Measurements from ENCODE around the gene GLIPR2.
A peak's percentile ranks its signal among the peaks of the same experiment; 100 is the strongest.

The GLIPR2 gene

DNA sequence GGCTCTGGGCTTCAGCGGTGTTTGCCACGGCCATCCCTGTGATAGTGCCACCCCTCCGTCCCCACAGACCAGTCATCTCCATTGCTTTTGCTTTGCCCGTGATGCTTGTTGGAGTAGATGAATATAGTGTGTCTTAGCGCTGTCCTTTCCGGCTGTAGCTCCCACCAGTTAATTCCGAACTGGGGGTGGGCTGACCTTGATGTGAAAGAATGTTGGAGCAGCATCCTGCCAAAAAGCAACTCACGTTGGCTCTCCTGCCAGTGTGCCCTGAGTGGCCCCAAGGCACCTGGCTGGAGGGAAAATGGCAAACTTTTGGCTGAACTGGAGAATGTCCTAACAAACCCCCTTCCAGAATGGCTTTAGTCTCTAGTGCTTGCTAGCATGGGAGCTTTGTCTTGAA is 74.2 kb downstream of the GLIPR2 start:
- Mint-ChIP-seq H3K4me1 (peaks cover 51% of the 10 kb centered on the region), H3K27ac (no peak overlapping the region), H3K9me3 (no peaks in the 10 kb centered on the region), H3K4me3 (no peak overlapping the region), H3K27me3 (no peaks in the 10 kb centered on the region), H3K36me3 (peaks cover 42% of the 10 kb centered on the region)
- ATAC-seq = no peak

DNA sequence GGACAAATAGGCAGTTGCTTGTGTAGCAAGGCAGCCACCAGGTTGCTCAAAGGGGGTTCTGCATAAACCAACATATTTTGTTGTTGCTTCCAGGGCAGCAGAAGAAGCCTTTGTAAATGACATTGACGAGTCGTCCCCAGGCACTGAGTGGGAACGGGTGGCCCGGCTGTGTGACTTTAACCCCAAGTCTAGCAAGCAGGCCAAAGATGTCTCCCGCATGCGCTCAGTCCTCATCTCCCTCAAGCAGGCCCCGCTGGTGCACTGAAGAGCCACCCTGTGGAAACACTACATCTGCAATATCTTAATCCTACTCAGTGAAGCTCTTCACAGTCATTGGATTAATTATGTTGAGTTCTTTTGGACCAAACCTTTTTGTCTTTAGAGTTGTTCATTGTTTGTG is 75.0 kb downstream of the GLIPR2 start:
- Mint-ChIP-seq H3K4me3 (no peak overlapping the region), H3K27ac (no peak overlapping the region), H3K36me3 (peaks cover 42% of the 10 kb centered on the region), H3K27me3 (no peaks in the 10 kb centered on the region), H3K9me3 (no peaks in the 10 kb centered on the region), H3K4me1 (peaks cover 49% of the 10 kb centered on the region)
- no peak for ATAC-seq

DNA sequence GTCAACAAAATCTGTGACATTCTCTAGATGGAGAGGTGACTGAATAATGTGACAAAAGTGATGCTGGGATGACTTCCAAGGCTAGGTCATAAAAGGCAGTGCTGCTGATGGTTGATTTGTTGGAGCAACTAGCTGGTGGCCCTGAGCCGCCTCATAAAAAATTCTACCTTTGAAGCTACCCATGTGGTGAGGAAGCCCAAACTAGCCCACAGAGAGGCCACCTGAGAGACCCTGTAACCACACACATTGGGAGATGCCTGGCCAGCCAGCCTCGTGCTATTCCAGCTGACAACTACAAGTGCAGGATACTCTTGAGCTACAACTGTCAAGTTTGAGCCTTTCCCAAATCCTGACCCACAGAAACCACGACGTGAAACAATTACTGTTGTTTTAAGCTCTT is 76.9 kb downstream of the GLIPR2 start:
- H3K9me3 Mint-ChIP-seq = no peaks in the 10 kb centered on the region
- peaks cover 53% of the 10 kb centered on the region for H3K36me3 Mint-ChIP-seq
- no peaks in the 10 kb centered on the region for H3K27me3 Mint-ChIP-seq
- H3K27ac Mint-ChIP-seq = peak overlapping the region; percentile 25
- no peak overlapping the region for H3K4me3 Mint-ChIP-seq
- peaks cover 44% of the 10 kb centered on the region for H3K4me1 Mint-ChIP-seq
- ATAC-seq = no peak
